SIG-M5 (cell line): Measurements from ENCODE around the gene CLASRP.
A peak's percentile ranks its signal among the peaks of the same experiment; 100 is the strongest.

ENCODE experiments used
- DNase-seq: peaks from one replicate; lab custom pipeline; 2025; lab: John Stamatoyannopoulos, UW

Gene CLASRP

GRCh38 chr19:45020071-45020470, 18.8 kb upstream of the CLASRP start:
- DNase-seq: no peak

GRCh38 chr19:45021971-45022370, 16.9 kb upstream of the CLASRP start:
- DNase-seq: no peak

GRCh38 chr19:45023048-45023447, 15.8 kb upstream of the CLASRP start:
- no peak for DNase-seq

- no peak for DNase-seq
These were observed 13.6 kb upstream of the CLASRP start for GRCh38 chr19:45025264-45025663.

- no peak for DNase-seq
These were observed 11.5 kb upstream of the CLASRP start for GRCh38 chr19:45027371-45027770.

GRCh38 chr19:45030825-45031224, 8.0 kb upstream of the CLASRP start:
- no peak for DNase-seq

- DNase-seq: no peak
These were observed 6.4 kb upstream of the CLASRP start for GRCh38 chr19:45032421-45032820.

GRCh38 chr19:45035755-45036154, 3.1 kb upstream of the CLASRP start:
- no peak for DNase-seq

GRCh38 chr19:45037393-45038169, 1.3 kb upstream of the CLASRP start:
- DNase-seq: no peak

GRCh38 chr19:45040059-45040771, 1.4 kb downstream of the CLASRP start:
- no peak for DNase-seq

GRCh38 chr19:45041125-45041524, 2.3 kb downstream of the CLASRP start:
- no peak for DNase-seq

GRCh38 chr19:45045671-45046353, 7.0 kb downstream of the CLASRP start:
- DNase-seq: no peak

- no peak for DNase-seq
These were observed 7.5 kb downstream of the CLASRP start for GRCh38 chr19:45046355-45046754.

- DNase-seq: peak; percentile 25
These were observed 8.4 kb downstream of the CLASRP start for GRCh38 chr19:45047188-45047797.

GRCh38 chr19:45049073-45049736, 10.4 kb downstream of the CLASRP start:
- DNase-seq: no peak

GRCh38 chr19:45050036-45050435, 11.2 kb downstream of the CLASRP start:
- no peak for DNase-seq

- DNase-seq: no peak
These were observed 13.2 kb downstream of the CLASRP start for GRCh38 chr19:45051929-45052579.

- DNase-seq: no peak
These were observed 18.0 kb downstream of the CLASRP start for GRCh38 chr19:45056831-45057230.

GRCh38 chr19:45057444-45057843, 18.6 kb downstream of the CLASRP start:
- no peak for DNase-seq

- DNase-seq: no peak
These were observed 19.8 kb downstream of the CLASRP start for GRCh38 chr19:45058622-45059159.
